MM.1S (cell line): ENCODE results near the gene COPS9.

Experiments used
- DNase-seq: peaks from one replicate; pipeline ENCODE4 v3.0.0-alpha.2; 2015
- H2AFZ ChIP-seq: fragments of 300-600 bp; sonication (generic); 2 replicates; pipeline ENCODE4 v1.6.0; 2016; ENCODE audit warnings: antibody characterized with exemption, low read length
- H3F3A ChIP-seq: fragments of 300-600 bp; sonication (generic); 2 replicates; pipeline ENCODE4 v1.6.1; 2016; ENCODE audit warnings: mild to moderate bottlenecking, antibody characterized with exemption, low read length, moderate library complexity, mixed read lengths; ENCODE audit not compliant: insufficient read depth
- H3K27ac ChIP-seq: fragments of 300-600 bp; sonication (generic); 2 replicates; pipeline ENCODE4 v1.5.1; 2016; ENCODE audit warnings: mild to moderate bottlenecking, low read length
- H3K27me3 ChIP-seq: fragments of 300-600 bp; sonication (generic); replicated peaks from 2 replicates; pipeline ENCODE4 v1.6.0; 2016; ENCODE audit warnings: low read length; ENCODE audit not compliant: insufficient read depth
- H3K36me3 ChIP-seq: fragments of 300-600 bp; sonication (generic); replicated peaks from 2 replicates; pipeline ENCODE4 v1.6.1; 2016; ENCODE audit warnings: mild to moderate bottlenecking, low read length, mixed read lengths; ENCODE audit not compliant: insufficient read depth
- H3K4me1 ChIP-seq: fragments of 300-600 bp; sonication (generic); 2 replicates; pipeline ENCODE4 v1.6.1; 2016; ENCODE audit warnings: low read length, mixed read lengths
- H3K4me2 ChIP-seq: fragments of 300-600 bp; sonication (generic); 2 replicates; pipeline ENCODE4 v1.6.0; 2016; ENCODE audit warnings: low read depth, low read length
- H3K4me3 ChIP-seq: fragments of 300-600 bp; sonication (generic); 2 replicates; pipeline ENCODE4 v1.5.1; 2016; ENCODE audit warnings: low read length, mixed read lengths
- H3K79me2 ChIP-seq: fragments of 300-600 bp; sonication (generic); 2 replicates; pipeline ENCODE4 v1.6.1; 2016; ENCODE audit warnings: mixed run types, low read length, mixed read lengths
- H3K9ac ChIP-seq: fragments of 300-600 bp; sonication (generic); 2 replicates; pipeline ENCODE4 v1.6.1; 2016; ENCODE audit warnings: low read length, mixed read lengths
- H3K9me2 ChIP-seq: fragments of 300-600 bp; sonication (generic); replicated peaks from 2 replicates; pipeline ENCODE4 v1.6.1; 2016; ENCODE audit warnings: mild to moderate bottlenecking, low read length, mixed read lengths; ENCODE audit not compliant: insufficient read depth
- H3K9me3 ChIP-seq: fragments of 300-600 bp; sonication (generic); replicated peaks from 2 replicates; pipeline ENCODE4 v1.6.1; 2016; ENCODE audit warnings: mild to moderate bottlenecking, low read length, mixed read lengths; ENCODE audit not compliant: insufficient read depth
- H4K20me1 ChIP-seq: fragments of 300-600 bp; sonication (generic); 2 replicates; pipeline ENCODE4 v1.6.1; 2016; ENCODE audit warnings: mild to moderate bottlenecking, low read length, moderate library complexity, mixed read lengths; ENCODE audit not compliant: insufficient read depth
- CTCF ChIP-seq: fragments of 300-600 bp; sonication (generic); IDR thresholded peaks from 2 replicates; pipeline ENCODE4 v1.5.1; 2016; ENCODE audit warnings: antibody characterized with exemption, low read length, mixed read lengths
- EZH2 ChIP-seq: fragments of 300-600 bp; sonication (generic); optimal IDR thresholded peaks from 2 replicates; pipeline ENCODE3; 2017; ENCODE audit warnings: low read depth, mild to moderate bottlenecking, antibody characterized with exemption, low read length, mixed read lengths
- EZH2phosphoT487 ChIP-seq: fragments of 300-600 bp; sonication (generic); IDR thresholded peaks from 2 replicates; pipeline ENCODE4 v1.6.1; 2018; ENCODE audit warnings: antibody characterized with exemption, low read length

The COPS9 gene

GRCh38 chr2:240168041-240168440, 31.9 kb upstream of the COPS9 start:
- Histone ChIP-seq H4K20me1 (no peaks in the 10 kb centered on the region), H2AFZ (no peak overlapping the region), H3K9me3 (no peaks in the 10 kb centered on the region), H3K79me2 (no peaks in the 10 kb centered on the region), H3K4me3 (no peak overlapping the region), H3K4me1 (no peaks in the 10 kb centered on the region), H3K27ac (no peak overlapping the region), H3K9ac (no peak overlapping the region), H3F3A (no peaks in the 10 kb centered on the region), H3K4me2 (no peak overlapping the region), H3K36me3 (no peaks in the 10 kb centered on the region), H3K27me3 (peaks cover 22% of the 10 kb centered on the region), H3K9me2 (no peaks in the 10 kb centered on the region)
- no peak for DNase-seq
- no peak for TF ChIP-seq EZH2
- no peak for TF ChIP-seq EZH2phosphoT487
- no peak for TF ChIP-seq CTCF

GRCh38 chr2:240167588-240167880, 31.4 kb upstream of the COPS9 start:
- Histone ChIP-seq H3K9me3 (no peaks in the 10 kb centered on the region), H3K4me3 (no peak overlapping the region), H4K20me1 (no peaks in the 10 kb centered on the region), H3K36me3 (no peaks in the 10 kb centered on the region), H2AFZ (no peak overlapping the region), H3K9me2 (no peaks in the 10 kb centered on the region), H3K9ac (no peak overlapping the region), H3K4me2 (no peak overlapping the region), H3K4me1 (no peaks in the 10 kb centered on the region), H3F3A (no peaks in the 10 kb centered on the region), H3K27ac (no peak overlapping the region), H3K27me3 (peaks cover 26% of the 10 kb centered on the region), H3K79me2 (no peaks in the 10 kb centered on the region)
- no peak for DNase-seq
- no peak for TF ChIP-seq EZH2
- no peak for TF ChIP-seq CTCF
- TF ChIP-seq EZH2phosphoT487, result no peak

GRCh38 chr2:240166761-240167587, 30.9 kb upstream of the COPS9 start:
- TF ChIP-seq EZH2phosphoT487 (no peak), EZH2 (no peak), CTCF (no peak)
- Histone ChIP-seq H3K4me2 (no peak overlapping the region), H3K79me2 (no peaks in the 10 kb centered on the region), H3K27me3 (peaks cover 26% of the 10 kb centered on the region), H3F3A (no peaks in the 10 kb centered on the region), H3K27ac (no peak overlapping the region), H3K4me3 (no peak overlapping the region), H3K9me3 (no peaks in the 10 kb centered on the region), H4K20me1 (no peaks in the 10 kb centered on the region), H3K4me1 (no peaks in the 10 kb centered on the region), H3K36me3 (no peaks in the 10 kb centered on the region), H2AFZ (no peak overlapping the region), H3K9ac (no peak overlapping the region), H3K9me2 (no peaks in the 10 kb centered on the region)
- no peak for DNase-seq
